ENCODE data around the gene KLF7. TPM values are rescaled to one million over a fixed set of nuclear protein-coding genes. Genes with fewer than 3 reads are reported as not detected.

KLF7 gene
- total RNA-seq, 1 experiment from 2014 or later: 17.1 TPM

- in situ Hi-C loops (cut with HindIII; ENCODE audit: low pct_unique_long_range_greater_than_20kb, low sequenced_read_pairs): no loop called here
- POLR2A ChIA-PET: no interaction called here
- Histone ChIP-seq H3K4me1 (ENCODE audit: control insufficient read depth, insufficient read depth, low read length) (no peaks in the 10 kb centered on the region), H3K27ac (ENCODE audit: low read length) (no peak overlapping the region), H3K27me3 (ENCODE audit: control insufficient read depth, insufficient read depth, low read length) (no peaks in the 10 kb centered on the region), H3K4me3 (ENCODE audit: low read depth in 2 of 2, low read length in 2 of 2) (no peak overlapping the region), H3K36me3 (ENCODE audit: control insufficient read depth, insufficient read depth, low read length) (no peaks in the 10 kb centered on the region), H3K9me3 (ENCODE audit: control insufficient read depth, insufficient read depth, low read depth, low read length) (no peaks in the 10 kb centered on the region)
- TF ChIP-seq SIN3A (IDR thresholded peaks at IDR 0.05; ENCODE audit: borderline replicate concordance, insufficient read depth, low read depth, low read length) (no peak), TCF7L2 (IDR thresholded peaks at IDR 0.05; ENCODE audit: low read depth, low read length) (no peak), CTCF (IDR thresholded peaks at IDR 0.05) (no peak), POLR2AphosphoS5 (IDR thresholded peaks at IDR 0.05; ENCODE audit: low read depth, low read length) (no peak), REST (IDR thresholded peaks at IDR 0.05; ENCODE audit: insufficient read depth in 1 of 2, low read depth in 2 of 2, low read length in 1 of 2) (no peak)
- ATAC-seq (no peak), DNase-seq (ENCODE audit: low read depth, low spot score) (no peak)
- intact Hi-C loops (cut with micrococcal nuclease; ENCODE audit: unreplicated experiment): no loop called here
- no TSS peak for BruUV-seq (replicated peaks)
- CTCF ChIA-PET: no interaction called here
Measured at GRCh38 chr2:207041786-207042554, 123.8 kb downstream of the KLF7 start.

GRCh38 chr2:207041279-207041678, 124.5 kb downstream of the KLF7 start:
- BruUV-seq (replicated peaks): no TSS peak
- Histone ChIP-seq H3K4me3 (ENCODE audit: low read depth in 2 of 2, low read length in 2 of 2) (no peak overlapping the region), H3K27me3 (ENCODE audit: control insufficient read depth, insufficient read depth, low read length) (no peaks in the 10 kb centered on the region), H3K9me3 (ENCODE audit: control insufficient read depth, insufficient read depth, low read depth, low read length) (no peaks in the 10 kb centered on the region), H3K4me1 (ENCODE audit: control insufficient read depth, insufficient read depth, low read length) (no peaks in the 10 kb centered on the region), H3K36me3 (ENCODE audit: control insufficient read depth, insufficient read depth, low read length) (no peaks in the 10 kb centered on the region), H3K27ac (ENCODE audit: low read length) (no peak overlapping the region)
- intact Hi-C loops (cut with micrococcal nuclease; ENCODE audit: unreplicated experiment) (no loop called here), in situ Hi-C loops (cut with HindIII; ENCODE audit: low pct_unique_long_range_greater_than_20kb, low sequenced_read_pairs) (no loop called here)
- no peak for ATAC-seq
- CTCF ChIA-PET: no interaction called here
- POLR2A ChIA-PET: no interaction called here
- no peak for TF ChIP-seq CTCF (IDR thresholded peaks at IDR 0.05)
- no peak for TF ChIP-seq POLR2AphosphoS5 (IDR thresholded peaks at IDR 0.05; ENCODE audit: low read depth, low read length)
- no peak for TF ChIP-seq TCF7L2 (IDR thresholded peaks at IDR 0.05; ENCODE audit: low read depth, low read length)
- no peak for TF ChIP-seq SIN3A (IDR thresholded peaks at IDR 0.05; ENCODE audit: borderline replicate concordance, insufficient read depth, low read depth, low read length)
- no peak for TF ChIP-seq REST (IDR thresholded peaks at IDR 0.05; ENCODE audit: insufficient read depth in 1 of 2, low read depth in 2 of 2, low read length in 1 of 2)
- DNase-seq (ENCODE audit: low read depth, low spot score): no peak
